ENCODE data around the gene EMP1.
"Not testable (repeated sequence)": the region's sequence is repeated elsewhere in the genome, so short reads cannot be mapped to it uniquely, and the experiment has no call there.

Gene EMP1

GRCh38 chr12:13267826-13268225, 71.3 kb downstream of the EMP1 start:
- DNase-seq = not testable (repeated sequence)

GRCh38 chr12:13268581-13268980, 72.1 kb downstream of the EMP1 start:
- DNase-seq = no peak
